ENCODE data around the gene DCAF5. TPM values are rescaled to one million over a fixed set of nuclear protein-coding genes. Genes with fewer than 3 reads are reported as not detected.

Gene DCAF5
- total and polyA plus RNA-seq, 2 of the 8 experiments (the other 6 are each of a cell fraction or from before 2014, with no cell fraction given), result 24.3 to 31.0 TPM

- TF ChIP-seq CHD7 (IDR thresholded peaks at IDR 0.05; ENCODE audit: insufficient replicate concordance, low read length), result no peak
Measured at GRCh38 chr14:69141550-69141949, 11.4 kb downstream of the DCAF5 start (continued).
